NOMO-1 (cell line): Measurements from ENCODE around the gene CERS6.

ENCODE experiments used
- DNase-seq, 2 experiments: peaks; one replicate each; lab custom pipeline; 2025; ENCODE audit not compliant: unreplicated experiment in 2 of 2; lab: John Stamatoyannopoulos, UW

CERS6 gene

GRCh38 chr2:168441214-168441872 is 14.7 kb upstream of the CERS6 start:
- no peak for DNase-seq

- no peak for DNase-seq
Observed at GRCh38 chr2:168443818-168444217, 12.3 kb upstream of the CERS6 start.

GRCh38 chr2:168445960-168446359 is 10.1 kb upstream of the CERS6 start:
- no peak for DNase-seq

GRCh38 chr2:168448980-168449379 is 7.1 kb upstream of the CERS6 start:
- DNase-seq = no peak

GRCh38 chr2:168449419-168449818 is 6.7 kb upstream of the CERS6 start:
- DNase-seq = no peak

GRCh38 chr2:168450171-168450570 is 5.9 kb upstream of the CERS6 start:
- DNase-seq = no peak

GRCh38 chr2:168450732-168451131 is 5.3 kb upstream of the CERS6 start:
- DNase-seq = no peak

- no peak for DNase-seq
Observed at GRCh38 chr2:168452781-168453180, 3.3 kb upstream of the CERS6 start.

- no peak for DNase-seq
Observed at GRCh38 chr2:168453404-168453803, 2.7 kb upstream of the CERS6 start.

- DNase-seq = no peak
Observed at GRCh38 chr2:168454737-168455644, 1.1 kb upstream of the CERS6 start.

GRCh38 chr2:168456521-168457189 is 583 bp downstream of the CERS6 start:
- peak; percentile 20 to 33 for DNase-seq

- DNase-seq = peak; percentile 52 to 72
Observed at GRCh38 chr2:168457190-168457895, 1.3 kb downstream of the CERS6 start.

- no peak for DNase-seq
Observed at GRCh38 chr2:168458139-168458538, 2.1 kb downstream of the CERS6 start.

GRCh38 chr2:168459256-168459655 is 3.2 kb downstream of the CERS6 start:
- DNase-seq = no peak

- DNase-seq = no peak
Observed at GRCh38 chr2:168460571-168460970, 4.5 kb downstream of the CERS6 start.

GRCh38 chr2:168461178-168461941 is 5.3 kb downstream of the CERS6 start:
- DNase-seq = no peak

- DNase-seq = no peak
Observed at GRCh38 chr2:168461942-168462331, 5.9 kb downstream of the CERS6 start.

GRCh38 chr2:168462543-168463045 is 6.5 kb downstream of the CERS6 start:
- DNase-seq = no peak

- no peak for DNase-seq
Observed at GRCh38 chr2:168465594-168465993, 9.5 kb downstream of the CERS6 start.

- DNase-seq = peak in 1 of 2 experiments; percentile 31
Observed at GRCh38 chr2:168466190-168466737, 10.2 kb downstream of the CERS6 start.
